Activated CD4-positive, alpha-beta T cell treated with anti-CD3 and anti-CD28 coated beads for 48 hours (primary cell): Measurements from ENCODE around the gene UBXN2A.
"Not testable (repeated sequence)": the region's sequence is repeated elsewhere in the genome, so short reads cannot be mapped to it uniquely, and the experiment has no call there.

Source experiments
- DNase-seq: peaks from one replicate; pipeline ENCODE4 v3.0.0-alpha.2; 2020

Gene UBXN2A

GRCh38 chr2:24015562-24016375, 75.5 kb downstream of the UBXN2A start:
- DNase-seq = no peak

GRCh38 chr2:24016376-24016761, 76.1 kb downstream of the UBXN2A start:
- DNase-seq = no peak

- DNase-seq = no peak
These were observed 76.8 kb downstream of the UBXN2A start for GRCh38 chr2:24016853-24017703.

GRCh38 chr2:24017711-24018110, 77.4 kb downstream of the UBXN2A start:
- DNase-seq = no peak

GRCh38 chr2:24018241-24018640, 78.0 kb downstream of the UBXN2A start:
- no peak for DNase-seq

- no peak for DNase-seq
These were observed 79.5 kb downstream of the UBXN2A start for GRCh38 chr2:24019729-24020128.

- no peak for DNase-seq
These were observed 80.0 kb downstream of the UBXN2A start for GRCh38 chr2:24020244-24020643.

GRCh38 chr2:24021122-24021998, 81.1 kb downstream of the UBXN2A start:
- DNase-seq = peak; percentile 44

GRCh38 chr2:24022324-24022974, 82.2 kb downstream of the UBXN2A start:
- no peak for DNase-seq

- no peak for DNase-seq
These were observed 82.8 kb downstream of the UBXN2A start for GRCh38 chr2:24022975-24023575.

- no peak for DNase-seq
These were observed 83.8 kb downstream of the UBXN2A start for GRCh38 chr2:24024018-24024417.

GRCh38 chr2:24024996-24025663, 84.9 kb downstream of the UBXN2A start:
- DNase-seq = no peak

- no peak for DNase-seq
These were observed 86.0 kb downstream of the UBXN2A start for GRCh38 chr2:24026233-24026632.

GRCh38 chr2:24038786-24039499, 98.7 kb downstream of the UBXN2A start:
- DNase-seq = no peak

GRCh38 chr2:24040511-24040910, 100.2 kb downstream of the UBXN2A start:
- DNase-seq = no peak

- DNase-seq = not testable (repeated sequence)
These were observed 102.9 kb downstream of the UBXN2A start for GRCh38 chr2:24043133-24043532.

GRCh38 chr2:24045511-24046508, 105.5 kb downstream of the UBXN2A start:
- no peak for DNase-seq

GRCh38 chr2:24046599-24046929, 106.3 kb downstream of the UBXN2A start:
- DNase-seq = no peak

GRCh38 chr2:24046930-24047702, 106.9 kb downstream of the UBXN2A start, which contains the start of gene WDCP:
Gene WDCP (minus strand): TSS chr2:24047391. CDS start chr2:24039494, 7,897 bp downstream.
- peak; percentile 95 for DNase-seq
